ENCODE data around the gene SEC24D.
"Not testable (repeated sequence)": the region's sequence is repeated elsewhere in the genome, so short reads cannot be mapped to it uniquely, and the experiment has no call there.

The SEC24D gene

GRCh38 chr4:118810991-118811764 is 24.7 kb downstream of the SEC24D start:
- no peak for DNase-seq

- no peak for DNase-seq
Measured at GRCh38 chr4:118807659-118808058, 28.3 kb downstream of the SEC24D start.

GRCh38 chr4:118803253-118803652 is 32.7 kb downstream of the SEC24D start:
- no peak for DNase-seq

- DNase-seq, result no peak
Measured at GRCh38 chr4:118801895-118802575, 33.9 kb downstream of the SEC24D start.

- no peak for DNase-seq
Measured at GRCh38 chr4:118799231-118799942, 36.5 kb downstream of the SEC24D start.

GRCh38 chr4:118798658-118799057 is 37.3 kb downstream of the SEC24D start:
- no peak for DNase-seq

GRCh38 chr4:118797558-118798142 is 38.3 kb downstream of the SEC24D start:
- no peak for DNase-seq

GRCh38 chr4:118791690-118792446 is 44.1 kb downstream of the SEC24D start:
- not testable (repeated sequence) for DNase-seq

- no peak for DNase-seq
Measured at GRCh38 chr4:118790544-118790943, 45.4 kb downstream of the SEC24D start.

- DNase-seq, result no peak
Measured at GRCh38 chr4:118788911-118789310, 47.0 kb downstream of the SEC24D start.

- DNase-seq, result no peak
Measured at GRCh38 chr4:118787844-118788380, 48.0 kb downstream of the SEC24D start.

GRCh38 chr4:118784776-118785175 is 51.1 kb downstream of the SEC24D start:
- DNase-seq, result no peak

- DNase-seq, result no peak
Measured at GRCh38 chr4:118783887-118784286, 52.0 kb downstream of the SEC24D start.

GRCh38 chr4:118782886-118783285 is 53.0 kb downstream of the SEC24D start:
- not testable (repeated sequence) for DNase-seq

GRCh38 chr4:118777649-118778048 is 58.3 kb downstream of the SEC24D start:
- not testable (repeated sequence) for DNase-seq

GRCh38 chr4:118776955-118777640 is 58.8 kb downstream of the SEC24D start:
- DNase-seq, result not testable (repeated sequence)

GRCh38 chr4:118776157-118776954 is 59.6 kb downstream of the SEC24D start:
- no peak for DNase-seq

GRCh38 chr4:118775405-118775804 is 60.5 kb downstream of the SEC24D start:
- DNase-seq, result no peak

GRCh38 chr4:118774989-118775388 is 60.9 kb downstream of the SEC24D start:
- no peak for DNase-seq

GRCh38 chr4:118774321-118774720 is 61.6 kb downstream of the SEC24D start:
- DNase-seq, result no peak

- DNase-seq, result no peak
Measured at GRCh38 chr4:118773429-118773792, 62.5 kb downstream of the SEC24D start.
